Endodermal cell (in vitro differentiated cells): ENCODE measurements around the gene DACH1. TPM values are rescaled to one million over a fixed set of nuclear protein-coding genes. Genes with fewer than 3 reads are reported as not detected.

Experiments
- DNase-seq: peaks from one replicate; pipeline ENCODE4 v3.0.0-alpha.2; 2017
- H3K27ac ChIP-seq: 2 replicates; pipeline ENCODE4 v1.5.1; 2013; ENCODE audit warnings: mild to moderate bottlenecking, low read depth, low read length, moderate library complexity
- H3K27me3 ChIP-seq: 2 replicates; pipeline ENCODE4 v1.6.1; 2013; ENCODE audit warnings: mild to moderate bottlenecking, low read length, moderate library complexity; ENCODE audit not compliant: insufficient read depth, control insufficient read depth, poor library complexity, severe bottlenecking
- H3K36me3 ChIP-seq: 2 replicates; pipeline ENCODE4 v1.7.0; 2013; ENCODE audit warnings: mild to moderate bottlenecking, low read length, moderate library complexity; ENCODE audit not compliant: control insufficient read depth, insufficient read depth
- H3K4me1 ChIP-seq: one replicate; pipeline ENCODE4 v1.7.0; 2013; ENCODE audit warnings: low read length; ENCODE audit not compliant: control insufficient read depth, insufficient read depth
- H3K4me3 ChIP-seq: 2 replicates; pipeline ENCODE4 v1.5.1; 2013; ENCODE audit warnings: mild to moderate bottlenecking, low read length, moderate library complexity
- H3K9ac ChIP-seq: 2 replicates; pipeline ENCODE4 v1.6.1; 2013; ENCODE audit warnings: mild to moderate bottlenecking, low read length, moderate library complexity; ENCODE audit not compliant: poor library complexity, severe bottlenecking; ENCODE audit errors: extremely low read depth
- H3K9me3 ChIP-seq: 2 replicates; pipeline ENCODE4 v1.6.1; 2013; ENCODE audit warnings: mild to moderate bottlenecking, low read length, moderate library complexity; ENCODE audit not compliant: control insufficient read depth
- H3K27ac Mint-ChIP-seq: 2 replicates; pipeline ENCODE4 v1.8.0; 2020; ENCODE audit warnings: mixed read lengths
- H3K27me3 Mint-ChIP-seq: 2 replicates; pipeline ENCODE4 v1.8.0; 2021; ENCODE audit warnings: mild to moderate bottlenecking, mixed read lengths; ENCODE audit not compliant: insufficient read depth
- H3K36me3 Mint-ChIP-seq: 2 replicates; pipeline ENCODE4 v1.8.0; 2020; ENCODE audit warnings: low read depth, mixed read lengths
- H3K4me1 Mint-ChIP-seq: 2 replicates; pipeline ENCODE4 v1.8.0; 2020; ENCODE audit warnings: mixed read lengths
- H3K4me3 Mint-ChIP-seq: 2 replicates; pipeline ENCODE4 v1.8.0; 2020; ENCODE audit warnings: mild to moderate bottlenecking, moderate library complexity, mixed read lengths
- H3K9me3 Mint-ChIP-seq: 2 replicates; pipeline ENCODE4 v1.8.0; 2020; ENCODE audit warnings: mild to moderate bottlenecking, mixed read lengths
- CTCF ChIP-seq: fragments of 200-600 bp; sonication (generic); conservative IDR thresholded peaks from 2 replicates; pipeline ENCODE4 v1.5.0; 2021; ENCODE audit warnings: antibody characterized with exemption, mild to moderate bottlenecking
- WGBS, 2 experiments: methylation state at CpG; one replicate each; pipeline versions ENCODE4 v1.1.5 to v1.1.7; 2013; ENCODE audit warnings: missing lambda C conversion rate in 2 of 2, mixed read lengths in 1 of 2; ENCODE audit not compliant: insufficient coverage in 1 of 2, insufficient read length in 1 of 2; 5-methylcytosine and 5-hydroxymethylcytosine counted together
- total RNA-seq, 2 donors: library from RNA; stranded (reverse); fragmentation: NEBNext Ultra II Directional in 1 of 2; extraction: Animal tissue kit (Norgen Biotek cat#: 25700) in 1 of 2; gene quantifications; 2 replicates in 1 of 2; 3 replicates in 1 of 2; pipeline ENCODE4 v1.2.1, GENCODE V29; 2021

Gene DACH1
- total RNA-seq, 2 donors from 2014 or later = 0.81 to 1.2 TPM

- H3K27me3 ChIP-seq = no peaks in the 10 kb centered on the region
- H3K4me3 ChIP-seq = no peak overlapping the region
- Mint-ChIP-seq H3K4me3 (no peak overlapping the region), H3K27ac (peak overlapping the region; percentile 42), H3K27me3 (no peaks in the 10 kb centered on the region), H3K9me3 (no peaks in the 10 kb centered on the region), H3K36me3 (no peaks in the 10 kb centered on the region), H3K4me1 (peaks cover 27% of the 10 kb centered on the region)
- peak overlapping the region; percentile 82 for H3K27ac ChIP-seq
- no peaks in the 10 kb centered on the region for H3K9me3 ChIP-seq
- TF ChIP-seq CTCF = no peak
- H3K36me3 ChIP-seq = no peaks in the 10 kb centered on the region
- no peak overlapping the region for H3K9ac ChIP-seq
- 22 to 29% methylated on average over 2 of the region's 2 CpGs for WGBS, 2 experiments
- no peak for DNase-seq
- no peaks in the 10 kb centered on the region for H3K4me1 ChIP-seq
These were observed 108.2 kb downstream of the DACH1 start for GRCh38 chr13:71758828-71759227.

GRCh38 chr13:71754407-71754974 is 112.5 kb downstream of the DACH1 start:
- TF ChIP-seq CTCF = peak; percentile 58
- Mint-ChIP-seq H3K36me3 (no peaks in the 10 kb centered on the region), H3K27me3 (no peaks in the 10 kb centered on the region), H3K9me3 (no peaks in the 10 kb centered on the region), H3K4me3 (no peak overlapping the region), H3K4me1 (peaks cover 17% of the 10 kb centered on the region), H3K27ac (no peak overlapping the region)
- Histone ChIP-seq H3K9ac (no peak overlapping the region), H3K27me3 (no peaks in the 10 kb centered on the region), H3K9me3 (no peaks in the 10 kb centered on the region), H3K4me3 (no peak overlapping the region), H3K27ac (no peak overlapping the region), H3K4me1 (no peaks in the 10 kb centered on the region), H3K36me3 (no peaks in the 10 kb centered on the region)
- no peak for DNase-seq
- 85 to 92% methylated on average over 2 to 7 of the region's 7 CpGs for WGBS, 2 experiments

GRCh38 chr13:71752775-71753513 is 114.1 kb downstream of the DACH1 start:
- no peak for DNase-seq
- Mint-ChIP-seq H3K36me3 (no peaks in the 10 kb centered on the region), H3K4me3 (no peak overlapping the region), H3K9me3 (no peaks in the 10 kb centered on the region), H3K4me1 (peaks cover 5% of the 10 kb centered on the region), H3K27ac (no peak overlapping the region), H3K27me3 (no peaks in the 10 kb centered on the region)
- Histone ChIP-seq H3K4me3 (no peak overlapping the region), H3K36me3 (no peaks in the 10 kb centered on the region), H3K9ac (no peak overlapping the region), H3K9me3 (no peaks in the 10 kb centered on the region), H3K27ac (peak overlapping the region; percentile 19), H3K4me1 (no peaks in the 10 kb centered on the region), H3K27me3 (no peaks in the 10 kb centered on the region)
- no peak for TF ChIP-seq CTCF
- WGBS, 2 experiments = 88 to 90% methylated on average over 3 to 4 of the region's 4 CpGs
